NCI-H526 (cell line): ENCODE data around the gene DLGAP3.

Experiments
- DNase-seq, 2 experiments: peaks; one replicate each; lab custom pipeline; 2025; lab: John Stamatoyannopoulos, UW

Gene DLGAP3

DNA sequence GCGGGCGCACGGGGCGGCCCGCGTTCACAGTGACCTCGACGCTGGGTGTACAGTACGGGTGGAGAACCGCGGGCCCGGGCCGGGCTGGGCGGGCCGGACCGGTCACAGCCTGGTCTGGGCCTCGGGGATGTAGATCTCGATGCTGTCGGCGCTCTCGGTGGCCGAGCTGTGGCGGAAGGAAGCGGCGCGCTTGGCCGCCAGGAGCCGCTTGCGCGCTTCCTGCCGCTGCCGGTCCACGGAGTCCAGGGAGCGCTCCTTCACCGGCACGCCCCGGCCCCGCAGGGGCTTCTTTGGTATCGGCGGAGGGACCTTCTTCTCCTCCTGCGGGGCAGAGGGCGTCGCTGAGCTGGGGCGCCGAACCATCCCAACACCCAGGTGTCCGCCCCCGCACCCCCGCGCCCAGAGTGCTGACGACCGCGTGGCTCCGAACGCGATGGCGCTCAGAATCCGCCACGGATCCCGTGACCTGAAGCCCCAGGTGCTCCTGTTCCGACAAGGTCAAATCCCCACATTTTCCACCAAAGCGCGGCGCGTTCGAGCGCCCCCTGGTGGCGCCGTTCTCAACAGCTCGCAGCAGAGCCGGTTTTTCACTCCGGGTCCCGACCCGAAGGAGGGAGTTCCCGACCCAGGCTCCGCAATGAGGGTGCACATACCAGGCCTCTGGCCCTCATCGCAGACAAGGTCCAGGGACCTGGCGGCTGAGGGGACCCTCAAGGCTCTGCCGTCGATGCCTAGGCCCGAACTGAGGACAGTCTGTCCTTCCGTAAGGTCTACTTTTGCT is 63.3 kb downstream of the DLGAP3 start:
- DNase-seq = peak; percentile 46 to 78

DNA sequence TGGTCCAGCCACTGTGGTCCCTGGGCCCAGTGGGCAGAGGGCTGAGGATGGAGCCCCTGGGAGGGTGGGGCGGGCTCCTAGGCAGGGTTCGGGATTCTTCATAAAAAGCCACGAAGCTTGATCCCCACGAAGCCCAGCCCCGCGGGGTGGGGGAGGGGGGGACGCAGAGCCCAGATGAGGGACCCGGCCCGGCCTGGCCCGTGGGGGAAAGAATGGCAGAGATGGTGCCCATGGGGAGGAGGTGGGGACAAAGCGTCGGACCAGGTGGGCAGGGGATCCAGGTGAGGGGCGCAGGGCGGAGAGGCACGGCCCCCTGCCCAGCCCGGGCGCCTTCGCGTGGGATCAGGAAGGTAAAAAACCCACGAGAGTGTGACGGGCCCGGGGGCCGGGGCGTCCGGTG is 63.9 kb downstream of the DLGAP3 start:
- DNase-seq = no peak

DNA sequence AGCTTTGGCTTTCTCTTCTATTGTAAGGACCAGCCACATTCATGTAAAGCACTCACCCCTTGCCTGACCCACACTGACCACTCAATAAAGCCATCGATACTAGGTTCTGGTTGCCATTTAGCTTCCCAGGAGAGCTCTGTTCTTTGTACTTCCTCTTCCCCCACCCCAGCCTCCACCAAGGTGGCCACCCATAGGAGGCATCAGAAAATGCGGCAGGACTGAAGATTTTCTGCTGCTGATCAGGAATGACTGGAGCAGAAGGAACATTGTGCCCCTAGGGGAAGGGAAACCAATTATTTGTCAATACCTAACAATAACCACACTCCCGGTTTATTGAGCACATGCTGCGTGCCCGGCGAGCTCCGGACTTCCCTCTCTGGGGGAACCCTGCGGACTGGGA is 64.7 kb downstream of the DLGAP3 start:
- DNase-seq = no peak

DNA sequence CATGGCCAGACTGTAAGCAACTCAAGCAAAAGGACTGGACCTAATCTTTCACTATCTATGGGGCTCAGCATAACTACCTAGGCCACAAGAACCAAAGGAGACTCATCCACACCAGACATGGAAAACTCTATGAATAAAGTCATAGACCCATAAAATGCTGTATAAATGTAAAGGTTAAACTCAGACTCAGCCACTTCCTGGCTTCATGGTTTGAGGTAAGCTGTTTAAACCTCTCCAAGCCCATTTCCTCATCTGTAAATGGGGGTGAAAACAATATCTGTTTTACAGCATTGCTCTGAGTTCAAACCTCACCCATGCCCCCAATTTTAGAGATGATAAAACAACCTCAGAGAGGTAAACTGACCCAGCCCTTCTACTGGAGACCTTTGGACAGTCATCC is 65.9 kb downstream of the DLGAP3 start:
- DNase-seq = no peak

DNA sequence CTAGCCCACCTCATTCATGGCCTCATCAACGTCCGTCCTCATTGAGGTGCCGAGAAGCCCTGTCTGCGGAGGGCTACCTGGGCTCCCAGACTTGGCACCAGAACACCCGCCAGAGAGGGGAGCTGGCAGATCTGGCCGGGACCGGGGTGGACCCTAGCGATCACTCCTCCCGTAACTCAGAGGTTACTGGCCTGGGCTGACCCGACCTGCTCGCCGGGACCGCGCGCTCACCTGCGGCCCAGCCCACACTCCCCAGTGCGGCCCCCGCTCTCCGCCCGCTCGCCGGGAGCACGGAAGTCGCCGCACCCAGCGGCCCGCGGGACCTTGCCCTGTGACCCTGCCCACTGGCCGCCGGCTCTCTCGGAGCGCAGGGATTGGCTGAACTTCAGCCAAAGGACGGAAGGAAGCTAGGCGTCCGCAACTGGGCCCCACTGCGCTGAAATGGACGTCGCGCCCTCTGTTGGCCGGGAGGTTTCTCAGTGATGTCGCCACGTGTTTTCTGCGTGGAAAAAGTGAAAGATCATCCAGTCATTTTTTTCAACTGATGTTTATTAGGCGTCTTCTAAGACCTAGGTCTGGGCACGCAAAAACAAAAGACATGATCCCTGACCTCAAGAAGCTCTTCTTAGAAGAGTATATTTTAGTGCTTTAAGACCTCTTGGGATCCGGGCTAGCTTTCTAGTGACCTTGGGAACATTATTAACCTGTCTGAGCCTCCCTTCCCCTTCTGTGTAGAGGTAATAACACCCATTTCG is 69.8 kb downstream of the DLGAP3 start, which contains the start of gene SMIM12:
SMIM12 (minus strand) TSS at position 304 of the 755 bp plus-strand sequence. CDS start 3,772 bp downstream, outside the sequence.
- peak; percentile 83 to 96 for DNase-seq

DNA sequence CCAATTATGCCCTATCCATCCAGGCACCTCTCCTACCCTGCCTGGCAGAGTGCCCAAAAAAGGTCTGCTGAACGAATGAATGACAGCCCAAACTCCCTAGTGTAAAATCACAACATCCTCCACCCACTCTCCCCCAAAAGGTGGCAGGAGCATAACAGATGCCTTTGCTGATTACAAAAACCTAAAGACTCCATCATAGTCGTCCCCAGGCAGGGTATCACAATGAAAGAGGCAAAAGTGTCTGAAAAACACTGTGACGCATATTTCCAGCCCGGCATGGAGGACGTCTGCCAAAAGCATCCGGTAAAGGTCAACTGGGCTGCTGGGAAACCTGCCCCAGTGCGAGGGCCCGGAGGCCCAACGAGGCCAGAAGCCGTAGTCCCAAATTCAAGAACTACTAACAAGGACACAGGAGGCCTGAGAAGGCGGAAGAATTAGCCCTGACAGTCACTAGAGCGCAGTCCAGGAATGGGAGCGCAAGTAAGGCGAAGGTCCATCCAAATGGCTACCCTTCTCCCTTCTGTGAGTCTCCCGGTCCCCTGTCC is 70.5 kb downstream of the DLGAP3 start:
- no peak for DNase-seq

DNA sequence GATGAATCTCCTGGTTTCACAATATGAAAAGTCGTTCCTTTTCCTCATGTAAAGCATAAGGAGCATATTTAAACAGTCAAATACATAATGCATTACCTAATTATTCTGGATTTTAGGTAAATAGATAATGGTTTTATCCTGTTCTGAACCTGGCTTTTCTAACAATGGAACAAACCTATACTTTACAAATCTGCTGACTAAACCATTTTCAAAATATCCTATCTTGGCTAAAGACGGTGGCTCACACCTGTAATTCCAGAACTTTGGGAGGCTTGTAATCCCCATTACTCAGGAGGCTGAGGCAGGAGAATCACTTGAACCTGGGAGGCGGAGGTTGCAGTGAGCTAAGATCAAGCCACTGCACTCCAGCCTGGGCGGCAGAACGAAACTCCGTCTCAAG is 72.8 kb downstream of the DLGAP3 start:
- DNase-seq = no peak

DNA sequence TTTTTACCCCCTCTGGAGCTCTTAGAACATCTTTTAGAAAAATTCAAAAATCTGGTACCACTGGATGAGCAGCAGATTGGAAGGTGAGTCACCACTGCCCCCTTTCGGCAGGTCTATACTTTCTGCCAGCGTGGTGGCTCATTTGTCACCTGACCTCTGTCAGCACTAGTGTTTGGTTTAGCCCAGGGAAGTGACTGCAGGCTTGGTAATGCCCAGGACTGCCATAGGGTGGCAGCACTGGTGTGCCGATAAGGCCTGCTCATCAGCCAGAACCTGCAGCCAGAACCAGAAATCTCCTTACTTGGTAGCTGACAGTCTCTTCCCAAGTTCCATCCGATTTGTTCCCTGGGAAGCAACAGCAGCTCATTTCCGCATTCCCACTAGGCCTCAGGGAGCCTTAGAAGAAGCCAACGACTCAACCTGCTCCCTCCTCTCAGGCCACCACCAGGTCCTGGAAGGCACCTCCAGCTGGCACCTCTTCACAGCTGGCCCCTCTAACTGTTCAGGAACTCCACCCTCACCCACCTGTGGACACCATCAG is 76.7 kb downstream of the DLGAP3 start:
- DNase-seq = peak; percentile 86 to 96

DNA sequence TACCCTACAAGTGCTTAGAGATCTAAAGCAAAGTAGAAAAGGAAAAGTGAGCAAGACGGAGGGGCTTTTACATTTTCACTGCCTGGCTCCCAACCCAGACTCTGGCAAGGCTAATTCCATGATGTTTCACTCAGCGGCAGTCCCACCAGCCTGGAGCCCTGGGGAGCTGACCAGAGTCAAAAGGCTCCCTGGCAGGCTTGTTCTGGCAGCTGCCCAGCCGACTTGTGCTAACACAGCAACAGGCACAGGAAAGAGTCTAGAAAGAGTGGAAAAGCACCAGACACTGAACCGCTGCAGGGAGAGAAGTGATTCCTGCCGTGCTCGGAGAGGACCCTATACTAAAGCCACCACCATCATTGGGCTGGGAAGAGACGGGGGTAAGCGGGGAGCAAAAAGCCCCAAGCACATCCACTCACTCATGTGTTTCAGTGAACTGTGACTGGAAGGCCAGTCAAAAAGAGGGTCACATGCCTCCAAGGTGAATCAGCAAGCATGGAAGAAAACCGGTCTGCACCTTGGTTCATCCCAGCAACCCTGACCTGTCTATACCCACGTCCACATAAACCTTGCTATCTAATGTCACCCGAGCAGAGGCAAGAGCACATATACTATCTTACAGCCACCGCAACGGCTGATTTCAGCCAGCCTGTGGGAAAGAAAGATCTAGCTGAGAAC is 77.9 kb downstream of the DLGAP3 start:
- no peak for DNase-seq

DNA sequence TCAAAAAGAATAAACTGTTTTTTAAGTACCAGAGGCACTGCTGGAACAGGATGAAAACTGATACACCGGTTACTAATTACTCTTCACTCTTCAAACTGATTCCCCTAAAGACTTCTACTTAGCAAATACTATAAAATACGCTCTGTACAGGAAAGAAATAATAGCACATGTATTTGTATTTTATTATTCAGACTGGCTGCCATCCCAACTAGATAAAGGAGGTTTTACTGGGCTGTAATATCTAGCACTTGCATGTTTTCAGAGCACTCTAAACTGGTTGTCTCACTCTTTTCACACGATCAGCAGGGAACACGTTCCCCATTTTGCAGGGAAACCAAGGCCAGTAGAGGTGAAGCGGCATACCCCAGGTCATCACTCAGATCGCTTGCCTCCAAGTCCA is 79.1 kb downstream of the DLGAP3 start:
- no peak for DNase-seq

DNA sequence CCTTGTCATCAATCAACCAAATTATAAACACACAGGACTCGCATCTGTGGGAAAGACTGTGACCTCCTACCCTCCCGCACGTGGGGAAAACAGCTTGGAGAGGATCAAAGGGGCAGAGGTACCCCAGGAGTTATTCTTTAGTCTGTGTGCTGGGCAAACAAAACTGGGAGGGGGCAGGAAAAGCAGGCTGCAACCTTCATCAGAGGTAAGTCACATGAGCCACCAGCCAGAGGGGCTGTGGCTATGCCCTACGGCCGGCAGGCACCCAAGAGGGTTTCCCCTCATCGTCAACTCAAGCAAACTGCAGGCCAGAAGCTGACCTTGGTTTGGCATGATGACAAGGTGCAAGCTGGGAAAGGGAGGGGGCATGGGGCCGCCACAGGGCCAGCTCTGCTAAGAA is 82.4 kb downstream of the DLGAP3 start:
- DNase-seq = no peak

DNA sequence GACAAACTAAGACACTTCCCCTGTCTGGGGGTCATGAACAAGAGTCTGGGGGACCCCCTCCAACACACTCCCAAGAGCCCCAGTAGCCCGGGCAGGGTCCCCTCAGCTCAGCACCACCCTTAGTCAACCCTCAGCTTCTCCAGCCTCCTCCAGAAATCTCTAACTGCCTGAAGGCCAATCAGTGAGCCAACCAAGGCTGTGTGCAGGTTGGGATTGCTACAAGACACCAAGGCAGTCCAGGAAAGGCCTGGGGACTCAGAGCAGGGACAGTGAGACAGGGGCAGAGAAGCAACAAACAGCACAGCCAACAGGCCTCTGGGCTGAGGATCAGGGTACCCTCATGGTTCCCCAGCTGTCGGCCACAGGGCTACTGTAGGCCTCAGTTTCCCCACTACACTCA is 83.2 kb downstream of the DLGAP3 start:
- no peak for DNase-seq

DNA sequence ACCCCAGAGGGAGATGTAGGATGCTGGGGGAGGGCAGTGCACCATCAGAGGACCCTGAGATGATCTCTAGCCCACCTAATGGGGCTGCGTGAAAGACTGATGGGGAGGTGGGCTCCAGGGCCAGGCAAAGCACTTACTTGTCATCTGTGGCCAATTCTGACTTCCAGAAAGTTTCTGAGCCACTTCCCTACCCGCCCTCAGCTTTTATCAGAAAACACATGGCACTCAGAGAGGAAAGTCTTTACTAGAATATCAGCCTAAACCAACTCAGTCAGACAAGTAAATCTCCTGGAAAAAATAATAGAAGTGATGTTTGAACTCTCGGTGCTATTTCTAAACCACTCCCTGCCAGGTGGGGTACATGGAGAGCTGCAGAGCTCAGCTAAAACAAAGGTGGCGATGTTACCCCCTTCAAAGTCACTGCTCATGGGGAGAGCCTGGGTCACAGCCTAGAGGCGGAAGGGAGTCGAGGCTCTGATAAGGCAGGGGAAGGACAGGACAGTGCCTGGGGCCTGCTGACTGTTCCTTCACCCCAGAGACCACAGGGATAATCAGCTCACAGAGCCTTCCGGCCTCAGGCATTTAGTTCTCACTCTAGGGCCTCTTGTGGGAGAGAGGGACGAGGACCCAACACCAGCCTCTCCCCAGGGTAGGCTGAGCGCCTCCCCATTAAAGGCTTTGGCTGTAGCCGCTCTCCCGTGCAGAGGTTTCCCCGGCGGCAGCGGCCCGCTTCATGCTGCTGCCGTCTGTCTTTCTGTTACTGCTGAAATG is 84.1 kb downstream of the DLGAP3 start:
- no peak for DNase-seq

DNA sequence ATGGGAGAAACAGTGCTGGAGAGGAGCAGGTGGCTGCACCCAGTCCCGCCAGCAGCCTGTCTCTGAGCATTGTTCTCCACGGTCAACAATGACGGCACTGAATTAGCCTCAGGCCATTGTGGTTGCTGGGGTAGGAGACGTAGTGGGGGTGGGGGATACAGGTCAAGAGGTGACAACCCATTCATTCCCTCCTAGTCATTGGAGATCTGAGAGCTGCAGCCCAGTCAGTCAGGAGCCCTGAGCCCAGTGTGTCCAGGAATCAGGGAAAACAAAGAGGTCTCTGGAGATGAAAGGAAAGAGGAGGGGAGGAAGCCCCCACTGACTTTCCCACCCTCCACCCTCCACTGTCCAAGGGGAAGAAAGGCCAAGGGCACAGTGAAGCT is 85.2 kb downstream of the DLGAP3 start:
- DNase-seq = no peak

DNA sequence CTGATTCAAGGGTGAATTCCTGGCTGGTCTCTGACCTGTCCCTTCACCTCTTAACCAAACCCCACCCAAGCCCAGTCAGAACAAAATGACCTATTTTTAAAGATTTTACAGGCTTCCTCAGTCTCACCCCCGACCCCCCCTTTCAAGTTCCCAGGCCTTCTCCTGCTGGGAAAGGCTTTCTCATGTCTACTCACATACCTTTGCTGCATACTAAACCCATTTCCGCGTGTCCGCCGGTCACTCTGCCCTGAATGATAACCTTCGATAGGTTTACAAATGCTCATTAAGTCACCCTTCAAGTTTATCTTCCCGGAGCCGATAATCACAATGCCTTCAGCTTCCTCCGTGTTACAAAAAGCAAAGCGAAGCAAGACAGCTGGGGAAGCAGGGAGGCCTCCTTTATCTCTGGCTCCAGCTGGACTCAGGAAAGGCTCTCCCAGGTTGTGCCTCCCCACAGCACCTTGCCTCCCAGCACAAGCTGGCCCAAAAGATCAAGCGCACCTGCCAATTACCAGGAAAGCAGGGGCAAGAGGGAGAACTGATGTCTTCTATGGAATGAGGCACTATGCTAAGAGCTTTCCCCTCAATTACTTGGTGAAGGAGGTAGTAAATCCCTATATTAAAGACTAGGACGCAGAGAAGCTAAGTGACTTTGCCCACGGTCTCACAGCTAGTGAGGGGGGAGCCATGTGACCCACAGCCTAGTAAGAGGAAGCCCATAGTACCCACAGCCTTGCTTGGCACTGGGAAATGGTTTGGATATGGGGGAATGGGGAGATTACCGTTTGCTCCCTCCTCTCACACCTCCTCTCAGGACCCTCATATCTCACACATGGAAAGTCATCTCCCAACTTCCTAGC is 85.8 kb downstream of the DLGAP3 start:
- DNase-seq = no peak

DNA sequence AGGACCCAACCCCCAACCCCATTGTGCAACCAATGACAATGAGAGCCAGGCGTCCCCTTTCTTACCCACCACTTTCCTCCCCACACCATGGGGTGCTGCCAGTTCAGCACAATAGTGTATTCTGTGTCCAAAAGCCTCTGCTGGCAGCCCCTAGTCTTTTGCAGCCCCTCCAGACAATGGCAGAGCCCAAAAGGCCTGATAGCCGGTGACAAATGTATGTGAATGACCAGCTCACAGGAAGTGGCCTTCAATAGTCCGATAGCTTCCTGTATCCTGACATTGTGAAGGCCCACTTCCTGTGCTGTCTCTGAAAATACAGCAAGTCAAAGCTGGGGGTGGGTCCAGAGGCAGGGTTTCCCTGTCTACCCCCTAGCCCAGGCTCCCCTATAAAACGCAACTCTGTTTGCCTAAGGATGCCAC is 86.5 kb downstream of the DLGAP3 start:
- no peak for DNase-seq

DNA sequence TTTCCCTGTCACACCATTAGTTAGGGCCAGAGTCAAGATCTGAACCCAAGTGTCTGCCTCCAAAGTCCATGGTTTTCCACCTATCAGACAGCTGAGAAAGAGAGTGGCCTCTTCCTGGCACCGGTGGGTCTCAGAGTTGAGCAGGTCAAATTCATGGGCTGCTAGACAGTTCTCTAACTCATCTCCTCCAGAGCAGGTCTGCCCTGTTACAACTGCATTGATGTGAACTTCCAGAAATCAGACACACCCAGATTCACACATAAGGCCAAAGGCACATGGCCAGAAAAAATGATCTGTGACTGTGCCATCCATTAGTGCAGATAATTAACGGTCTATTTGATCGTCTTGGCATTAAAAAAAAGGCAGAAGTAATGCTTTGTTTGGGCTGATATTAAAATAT is 87.4 kb downstream of the DLGAP3 start:
- DNase-seq = no peak

DNA sequence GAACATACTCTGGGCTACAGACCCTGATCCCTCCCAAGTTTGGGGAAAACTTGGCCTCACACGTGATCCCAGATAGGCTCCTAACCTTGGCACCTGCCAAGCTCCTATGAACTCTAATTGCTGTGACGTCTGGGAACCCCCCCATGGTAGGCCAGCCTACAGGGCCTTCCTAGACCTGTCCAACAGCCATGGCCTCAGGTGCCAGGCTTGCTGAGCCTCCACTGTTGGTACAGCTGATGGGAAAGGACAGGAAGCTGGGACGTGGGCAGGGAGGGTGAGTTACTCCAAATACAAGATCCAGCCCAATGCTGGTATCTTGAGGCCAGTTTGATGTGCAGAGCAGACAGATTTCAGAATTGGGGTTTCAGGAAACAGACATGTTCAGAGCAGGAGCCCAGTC is 89.0 kb downstream of the DLGAP3 start:
- DNase-seq = no peak

DNA sequence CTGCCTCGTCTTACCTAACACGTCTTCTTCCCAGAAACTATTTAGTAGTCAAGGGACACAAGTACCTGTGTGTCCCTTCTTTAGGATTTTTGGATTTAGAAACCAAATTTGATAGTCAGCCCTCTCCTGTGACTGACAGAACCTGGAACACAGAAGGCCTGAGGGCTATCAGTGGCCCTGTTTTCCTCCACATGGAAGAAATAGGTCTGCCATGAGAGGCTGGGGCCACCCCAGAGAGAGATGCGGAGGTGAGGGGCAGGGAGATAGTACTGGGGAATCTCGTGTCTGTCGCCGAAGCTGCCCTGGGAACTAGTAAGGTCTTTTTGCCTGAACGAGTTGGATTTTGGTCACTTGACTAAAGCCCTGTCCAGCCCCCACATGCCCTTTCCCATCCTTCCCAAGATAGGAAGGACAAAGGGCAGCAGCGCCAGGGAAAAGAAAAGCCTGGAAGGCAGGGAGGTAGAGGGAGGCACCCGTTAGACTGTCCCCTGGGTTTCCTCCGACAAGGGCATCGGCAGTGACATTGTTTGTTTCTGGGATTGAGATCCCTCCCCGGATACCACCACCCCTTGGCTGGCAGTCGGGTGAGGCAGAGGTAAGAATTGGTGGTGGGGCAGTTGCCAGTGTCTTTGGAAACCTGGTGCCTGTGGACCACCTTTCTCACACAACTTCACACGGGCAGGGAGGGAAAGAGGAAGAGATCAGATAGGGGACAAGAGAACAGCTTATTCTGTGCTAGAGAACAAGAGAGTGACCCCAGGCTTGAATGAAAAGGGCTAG is 89.7 kb downstream of the DLGAP3 start:
- no peak for DNase-seq

DNA sequence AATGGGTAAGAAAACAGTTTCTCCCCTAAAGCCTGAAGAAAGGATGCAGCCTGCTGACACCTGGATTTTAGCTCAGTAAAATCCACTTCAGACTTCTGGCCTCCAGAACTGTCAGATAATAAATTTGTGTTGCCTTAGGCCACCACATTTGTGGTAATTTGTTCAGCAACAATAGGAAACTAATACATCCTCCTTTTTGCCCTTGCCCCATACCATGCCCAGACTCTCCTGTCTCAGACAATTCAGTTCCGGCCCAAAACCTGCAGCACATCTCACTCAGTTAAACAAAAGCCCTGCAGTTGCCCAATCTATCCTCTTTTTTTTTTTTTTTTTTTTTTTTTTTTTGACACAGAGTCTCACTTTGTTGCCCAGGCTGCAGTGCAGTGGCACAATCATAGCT is 95.7 kb downstream of the DLGAP3 start:
- no peak for DNase-seq
